ENCODE measurements around the gene HS3ST5. TPM values are rescaled to one million over a fixed set of nuclear protein-coding genes. Genes with fewer than 3 reads are reported as not detected.

The HS3ST5 gene
- total and polyA plus RNA-seq, 4 donors, result not detected

GRCh38 chr6:114053791-114054190 is 289.0 kb downstream of the HS3ST5 start:
- Histone ChIP-seq H3K27me3 (ENCODE audit: control insufficient read depth in 4 of 4, insufficient read depth in 4 of 4, low read length in 3 of 4) (no peaks in the 10 kb centered on the region), H3K4me3 (ENCODE audit: low read depth in 1 of 3, low read length in 3 of 3) (no peak overlapping the region), H3K4me1 (ENCODE audit: control insufficient read depth in 4 of 4, insufficient read depth in 4 of 4, low read length in 3 of 4) (no peaks in the 10 kb centered on the region), H3K9me3 (ENCODE audit: control insufficient read depth in 4 of 4, low read length in 3 of 4) (peaks cover 0 to 2% (median 0%) of the 10 kb centered on the region in 4 donors), H3K9ac (ENCODE audit: low read depth in 1 of 2, low read length in 2 of 2) (no peak overlapping the region), H3K27ac (ENCODE audit: low read depth in 1 of 2, low read length in 2 of 2) (no peak overlapping the region), H3K36me3 (ENCODE audit: control insufficient read depth in 4 of 4, insufficient read depth in 3 of 4, low read depth in 1 of 4, low read length in 3 of 4) (no peaks in the 10 kb centered on the region)
- WGBS, result 75% methylated on average over 1 of the region's 1 CpG
- TF ChIP-seq MAX (IDR thresholded peaks at IDR 0.05) (no peak), RAD21 (IDR thresholded peaks at IDR 0.05) (no peak), HNF4A (conservative IDR thresholded peaks at IDR 0.05) (no peak), ATF3 (IDR thresholded peaks at IDR 0.05) (no peak), YY1 (IDR thresholded peaks at IDR 0.05) (no peak), FOXA1 (IDR thresholded peaks at IDR 0.05) (no peak), HNF4G (IDR thresholded peaks at IDR 0.05) (no peak), EGR1 (IDR thresholded peaks at IDR 0.05; ENCODE audit: low read depth in 2 of 2) (no peak), CTCF (IDR thresholded peaks at IDR 0.05; ENCODE audit: low read depth, low read length, missing input control) (no peak), NR2F2 (IDR thresholded peaks at IDR 0.05) (no peak), ZBTB33 (IDR thresholded peaks at IDR 0.05) (no peak), TAF1 (conservative IDR thresholded peaks at IDR 0.05) (no peak), REST (IDR thresholded peaks at IDR 0.05) (no peak), GABPA (IDR thresholded peaks at IDR 0.05 in 1 of 2, conservative IDR thresholded peaks at IDR 0.05 in 1 of 2) (no peak), FOXA2 (IDR thresholded peaks at IDR 0.05) (no peak), JUND (IDR thresholded peaks at IDR 0.05) (no peak)
- DNase-seq (ENCODE audit: low spot score), result no peak

GRCh38 chr6:114052141-114052540 is 290.7 kb downstream of the HS3ST5 start:
- Histone ChIP-seq H3K9me3 (ENCODE audit: control insufficient read depth in 4 of 4, low read length in 3 of 4) (peaks cover 0 to 2% (median 0%) of the 10 kb centered on the region in 4 donors), H3K4me1 (ENCODE audit: control insufficient read depth in 4 of 4, insufficient read depth in 4 of 4, low read length in 3 of 4) (no peaks in the 10 kb centered on the region), H3K4me3 (ENCODE audit: low read depth in 1 of 3, low read length in 3 of 3) (no peak overlapping the region), H3K9ac (ENCODE audit: low read depth in 1 of 2, low read length in 2 of 2) (no peak overlapping the region), H3K27me3 (ENCODE audit: control insufficient read depth in 4 of 4, insufficient read depth in 4 of 4, low read length in 3 of 4) (no peaks in the 10 kb centered on the region), H3K36me3 (ENCODE audit: control insufficient read depth in 4 of 4, insufficient read depth in 3 of 4, low read depth in 1 of 4, low read length in 3 of 4) (no peaks in the 10 kb centered on the region), H3K27ac (ENCODE audit: low read depth in 1 of 2, low read length in 2 of 2) (no peak overlapping the region)
- TF ChIP-seq ZBTB33 (IDR thresholded peaks at IDR 0.05) (no peak), REST (IDR thresholded peaks at IDR 0.05) (no peak), FOXA2 (IDR thresholded peaks at IDR 0.05) (no peak), JUND (IDR thresholded peaks at IDR 0.05) (no peak), NR2F2 (IDR thresholded peaks at IDR 0.05) (no peak), YY1 (IDR thresholded peaks at IDR 0.05) (no peak), HNF4G (IDR thresholded peaks at IDR 0.05) (no peak), ATF3 (IDR thresholded peaks at IDR 0.05) (no peak), RXRA (IDR thresholded peaks at IDR 0.05) (no peak), FOXA1 (IDR thresholded peaks at IDR 0.05) (no peak)
- WGBS, result 91% methylated on average over 3 of the region's 3 CpGs
- no peak for DNase-seq (ENCODE audit: low spot score)
